COR-L47 (cell line): ENCODE measurements around the gene CTTNBP2NL.
A peak's percentile ranks its signal among the peaks of the same experiment; 100 is the strongest.

Experiments
- DNase-seq: peaks from one replicate; lab custom pipeline; 2025; lab: John Stamatoyannopoulos, UW

Gene CTTNBP2NL, protein sequence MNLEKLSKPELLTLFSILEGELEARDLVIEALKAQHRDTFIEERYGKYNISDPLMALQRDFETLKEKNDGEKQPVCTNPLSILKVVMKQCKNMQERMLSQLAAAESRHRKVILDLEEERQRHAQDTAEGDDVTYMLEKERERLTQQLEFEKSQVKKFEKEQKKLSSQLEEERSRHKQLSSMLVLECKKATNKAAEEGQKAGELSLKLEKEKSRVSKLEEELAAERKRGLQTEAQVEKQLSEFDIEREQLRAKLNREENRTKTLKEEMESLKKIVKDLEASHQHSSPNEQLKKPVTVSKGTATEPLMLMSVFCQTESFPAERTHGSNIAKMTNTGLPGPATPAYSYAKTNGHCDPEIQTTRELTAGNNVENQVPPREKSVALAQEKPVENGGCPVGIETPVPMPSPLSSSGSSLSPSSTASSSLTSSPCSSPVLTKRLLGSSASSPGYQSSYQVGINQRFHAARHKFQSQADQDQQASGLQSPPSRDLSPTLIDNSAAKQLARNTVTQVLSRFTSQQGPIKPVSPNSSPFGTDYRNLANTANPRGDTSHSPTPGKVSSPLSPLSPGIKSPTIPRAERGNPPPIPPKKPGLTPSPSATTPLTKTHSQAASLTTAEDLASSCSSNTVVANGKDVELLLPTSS

GRCh38 chr1:112395821-112396652, at the start of gene CTTNBP2NL:
Gene CTTNBP2NL, plus strand, starts transcription at chr1:112396214. Its CDS starts 19,952 bp downstream, at chr1:112416166.
- peak; percentile 97 for DNase-seq

DNA sequence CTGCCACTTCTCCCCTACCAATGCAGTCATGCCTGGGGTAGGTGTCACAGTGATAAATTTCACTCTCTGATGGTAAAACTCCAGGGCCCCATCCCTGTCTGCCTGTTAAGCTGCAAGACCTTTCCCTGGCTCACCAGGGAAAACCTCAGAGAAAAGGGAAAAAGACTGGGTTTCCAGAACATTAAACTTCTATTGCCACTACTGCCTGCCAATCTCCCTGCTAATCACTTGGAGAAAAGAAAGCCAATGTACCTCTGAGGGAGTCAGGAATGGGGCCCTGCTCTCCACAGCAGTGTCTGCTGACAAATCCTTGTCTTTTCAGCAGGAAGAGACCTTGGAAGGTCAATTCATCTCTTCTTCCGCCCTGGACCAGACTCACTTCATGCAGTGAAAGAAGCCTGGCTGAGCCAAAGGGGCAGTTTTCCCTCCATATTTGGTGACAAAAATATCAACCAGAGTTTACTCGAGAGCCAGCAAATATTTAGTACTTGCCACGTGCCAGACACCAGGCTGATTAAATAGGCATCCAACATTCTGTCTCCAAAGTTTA, 49.1 kb upstream of the CTTNBP2NL start:
- DNase-seq = no peak

DNA sequence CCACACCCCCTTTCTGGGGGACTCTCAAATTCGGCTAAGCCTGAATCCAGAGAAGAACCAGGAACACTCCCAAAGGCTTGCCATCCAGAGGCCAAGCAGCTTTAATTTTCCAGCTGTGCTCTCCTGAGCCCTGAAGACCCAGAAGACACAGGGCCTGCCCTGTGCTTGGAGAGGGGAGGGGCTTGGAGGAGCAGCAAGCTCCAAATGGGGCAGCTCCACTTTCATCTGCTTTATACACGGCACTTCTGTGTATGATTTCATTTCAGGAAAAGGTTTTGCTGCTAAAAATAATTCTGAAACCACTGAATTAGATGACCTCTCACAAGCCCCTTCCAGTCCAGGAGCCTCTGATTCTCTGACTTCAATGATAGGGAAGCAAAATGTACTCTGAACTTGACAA, 39.2 kb upstream of the CTTNBP2NL start:
- no peak for DNase-seq

DNA sequence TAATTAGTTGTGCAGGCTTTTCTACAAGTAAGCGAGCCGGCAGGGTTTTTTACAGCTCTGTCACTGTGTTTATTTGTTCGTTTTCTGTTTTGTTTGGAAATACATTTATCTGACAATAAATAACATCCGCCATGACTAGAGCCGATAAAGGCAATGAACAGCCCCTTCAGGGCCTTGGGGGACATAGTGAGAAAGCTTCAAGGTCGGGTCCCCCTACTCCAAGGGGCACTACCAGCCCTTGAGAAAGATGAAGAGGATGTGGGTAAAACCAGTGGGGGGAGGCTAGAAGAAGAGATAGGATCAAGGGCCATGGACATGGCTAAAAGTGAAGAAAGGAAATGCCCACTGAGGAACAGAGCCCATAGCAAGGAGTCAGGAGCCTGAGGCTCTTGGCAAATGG, 38.5 kb upstream of the CTTNBP2NL start:
- DNase-seq = no peak

GRCh38 chr1:112358061-112358770, 37.8 kb upstream of the CTTNBP2NL start:
- DNase-seq = no peak

- peak; percentile 18 for DNase-seq
Measured at GRCh38 chr1:112358798-112359408, 37.1 kb upstream of the CTTNBP2NL start.

DNA sequence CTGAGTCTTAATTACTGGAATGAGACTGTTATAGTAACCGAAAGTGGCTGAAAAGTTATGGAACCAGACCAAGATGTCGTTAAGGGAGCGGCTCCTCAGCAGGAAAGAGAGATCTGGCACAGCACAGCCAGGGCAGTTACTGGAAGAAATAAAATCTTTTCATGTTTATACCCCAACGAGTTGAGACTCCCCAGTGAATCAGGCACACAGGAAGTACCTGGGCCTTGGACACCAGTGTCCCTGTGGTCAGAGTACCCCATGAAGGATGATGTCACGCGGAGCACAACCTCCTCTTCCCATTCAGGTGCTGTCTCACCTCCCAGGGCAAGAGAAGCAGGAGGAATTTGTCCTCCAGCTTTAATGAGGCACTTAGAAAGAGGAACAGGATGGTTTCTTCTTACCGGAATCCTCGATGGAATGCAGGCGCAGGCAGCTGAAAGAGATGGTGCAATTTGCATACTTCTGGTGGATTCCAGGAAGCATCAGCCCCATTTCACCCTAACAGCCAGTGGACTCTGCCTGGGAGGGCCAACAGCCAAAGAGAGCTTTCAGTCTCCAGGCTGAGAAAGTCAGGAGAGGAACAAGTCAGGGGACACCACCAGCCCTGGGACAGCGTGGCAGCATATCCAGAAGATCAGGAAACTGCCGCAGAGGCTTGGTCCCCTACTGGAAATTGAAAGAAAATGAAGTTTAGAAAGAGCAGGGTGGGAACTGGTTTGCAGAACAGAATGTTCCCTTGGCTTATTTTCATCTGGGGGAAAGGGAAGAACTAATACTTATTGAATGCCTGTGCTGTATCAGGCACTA, 35.9 kb upstream of the CTTNBP2NL start:
- DNase-seq = no peak

DNA sequence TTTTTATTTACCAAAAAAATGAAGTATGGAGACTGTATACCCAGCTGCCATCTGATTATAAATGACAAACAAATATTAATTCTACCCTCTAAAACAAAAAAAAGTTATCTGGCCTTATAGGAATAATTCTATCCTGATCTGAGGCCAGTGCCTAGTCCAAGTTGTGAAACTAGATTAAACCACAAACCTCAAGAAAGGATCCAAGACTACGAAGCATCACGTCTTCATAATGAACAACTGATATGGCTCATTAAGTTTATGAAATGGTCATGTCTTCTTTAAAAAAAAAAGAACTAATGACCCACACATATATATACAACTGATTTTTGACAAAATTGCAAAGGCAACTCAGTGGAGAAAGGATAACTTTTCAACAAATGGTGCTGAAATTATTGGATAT, 32.4 kb upstream of the CTTNBP2NL start:
- no peak for DNase-seq

DNA sequence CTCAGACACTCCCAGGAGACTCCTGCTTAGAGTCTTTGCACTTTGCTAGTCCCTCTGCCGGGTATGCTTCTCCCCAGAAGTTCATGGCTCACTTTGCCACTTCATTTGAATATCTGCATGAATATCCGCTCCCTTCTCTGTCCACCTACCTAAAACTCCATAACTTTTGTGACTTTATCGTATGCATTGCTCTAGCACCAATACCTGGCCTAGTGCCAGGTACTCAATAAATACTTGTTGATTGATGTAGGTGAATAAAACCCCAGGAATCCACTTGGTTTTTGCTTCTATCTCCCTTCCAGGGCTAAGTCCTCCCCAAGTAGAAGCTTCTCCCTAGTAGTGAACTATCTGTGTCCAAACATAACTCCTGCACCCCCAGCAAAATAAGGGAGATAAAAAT, 27.8 kb upstream of the CTTNBP2NL start:
- no peak for DNase-seq

DNA sequence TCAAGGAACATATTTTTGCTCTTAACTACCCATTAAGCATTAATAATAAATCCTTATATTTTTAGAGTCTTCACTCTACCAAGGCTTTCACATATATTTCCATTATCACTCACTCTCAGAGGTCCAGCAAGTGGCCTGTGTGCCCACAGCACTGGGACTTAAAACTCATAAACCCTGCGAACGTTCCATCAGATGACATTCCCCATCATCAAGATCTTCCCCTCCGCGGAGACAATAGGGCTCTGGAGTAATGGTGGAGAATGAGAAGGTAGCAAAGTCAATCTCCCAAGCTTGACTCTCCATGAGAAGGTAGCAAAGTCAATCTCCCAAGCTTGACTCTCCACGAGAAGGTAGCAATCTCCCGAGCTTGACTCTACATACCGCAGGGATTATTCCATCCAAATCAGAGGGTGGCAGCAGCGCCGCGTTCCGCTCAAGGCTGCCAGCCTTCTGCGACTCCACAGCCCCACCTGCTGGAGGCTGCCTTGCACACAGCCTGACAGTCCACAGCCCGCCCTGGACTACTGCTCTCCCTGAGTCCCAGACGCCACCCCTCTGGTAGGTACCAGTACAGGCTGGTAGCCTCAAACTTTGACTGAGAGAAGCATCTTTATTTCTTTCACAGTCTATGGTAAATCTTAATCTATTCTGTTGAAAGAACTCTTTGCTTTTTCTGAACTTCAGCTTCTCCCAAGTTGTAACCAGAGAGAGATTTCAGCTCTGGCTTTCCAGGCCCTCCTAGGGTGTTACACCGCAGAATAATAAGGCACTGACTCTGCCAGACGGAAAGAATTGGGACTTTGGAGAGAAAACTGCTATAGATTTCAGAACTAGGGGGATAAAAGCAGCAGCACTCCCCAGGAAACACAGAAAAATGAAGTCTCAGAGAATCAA, 26.4 kb upstream of the CTTNBP2NL start:
- DNase-seq = peak; percentile 64

GRCh38 chr1:112370996-112371395, 25.0 kb upstream of the CTTNBP2NL start:
- no peak for DNase-seq

- DNase-seq = no peak
Measured at GRCh38 chr1:112371775-112372174, 24.2 kb upstream of the CTTNBP2NL start.

- DNase-seq = no peak
Measured at GRCh38 chr1:112373806-112374205, 22.2 kb upstream of the CTTNBP2NL start.

DNA sequence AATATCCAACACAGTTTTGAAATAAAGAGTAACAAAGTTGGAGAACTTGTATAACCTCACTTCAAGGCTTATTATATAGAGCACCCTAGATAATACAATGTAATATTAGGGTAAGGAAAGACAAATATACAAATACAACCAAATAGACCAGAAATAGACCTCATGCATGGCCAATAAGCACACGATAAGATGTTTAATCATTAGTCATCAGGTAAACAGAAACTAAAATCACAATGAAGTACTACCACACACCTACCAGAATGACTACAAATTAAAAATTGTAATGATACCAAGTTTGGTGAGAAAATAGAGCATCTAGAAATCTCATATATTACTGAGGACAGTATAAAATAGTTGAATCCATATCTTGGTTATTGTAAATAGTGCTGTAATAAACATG, 20.3 kb upstream of the CTTNBP2NL start:
- no peak for DNase-seq

GRCh38 chr1:112380356-112380755, 15.7 kb upstream of the CTTNBP2NL start:
- no peak for DNase-seq

DNA sequence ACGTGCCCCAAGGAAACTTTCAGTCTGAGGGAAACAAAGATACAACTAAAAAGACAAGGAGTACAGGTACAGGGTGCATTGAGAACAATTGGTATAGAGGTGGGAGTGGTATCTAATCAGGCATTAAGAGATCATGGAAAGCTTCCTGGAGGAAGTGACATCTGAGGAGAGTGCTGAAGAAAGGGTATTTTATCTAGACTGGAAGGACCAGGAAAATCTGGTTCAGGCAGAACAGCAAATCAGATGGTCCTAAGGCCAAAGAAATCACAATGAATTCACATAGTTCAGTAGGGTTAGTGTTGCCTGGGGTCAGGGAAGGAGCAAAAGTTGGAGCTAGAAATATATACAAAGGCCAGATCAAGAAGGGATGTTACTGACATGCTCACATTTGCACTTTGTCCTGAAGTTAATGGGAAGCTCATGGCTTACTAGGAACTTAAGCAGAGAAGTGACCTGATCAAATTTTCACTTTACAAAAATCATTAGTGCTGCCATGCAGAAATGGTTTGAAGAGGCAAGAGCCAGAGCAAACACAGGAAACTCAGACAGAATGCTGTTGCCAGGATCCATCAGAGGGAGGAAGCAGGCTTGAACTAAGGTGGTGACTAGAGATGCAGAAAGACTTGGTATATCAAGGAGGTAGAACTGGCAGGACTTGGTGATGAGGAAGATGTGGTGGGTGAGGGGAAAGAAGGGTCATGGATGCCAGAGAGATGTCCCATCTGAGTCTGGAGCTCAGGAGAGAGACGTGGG, 14.5 kb upstream of the CTTNBP2NL start:
- DNase-seq = no peak

DNA sequence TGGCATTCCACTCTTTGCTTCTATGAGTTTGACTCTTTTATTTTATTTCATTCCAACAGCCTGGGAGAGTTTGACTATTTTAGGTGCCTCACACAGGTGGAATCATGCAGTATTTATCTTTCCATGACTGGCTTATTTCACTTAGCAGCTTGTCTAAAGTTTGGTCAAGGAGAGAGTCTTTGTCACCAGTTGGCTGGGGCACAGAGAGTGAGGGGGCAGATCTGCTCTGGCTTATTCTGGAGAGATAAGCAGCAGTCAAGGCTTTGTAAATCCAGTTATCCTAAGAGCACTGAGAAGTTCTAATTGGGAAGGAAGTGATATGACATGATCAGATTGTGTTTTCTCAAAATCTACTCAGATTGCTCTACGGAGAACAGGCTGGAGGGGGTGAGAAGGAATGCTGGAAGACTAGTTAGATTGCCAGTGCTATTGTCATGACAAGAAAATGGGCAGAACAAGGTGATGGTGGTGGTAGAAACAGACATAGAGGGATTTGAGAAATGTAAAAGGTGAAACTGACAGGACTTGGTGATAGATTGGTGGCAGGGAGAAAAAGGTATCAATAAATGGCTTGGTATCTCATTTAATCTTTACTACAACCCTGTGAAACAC, 12.1 kb upstream of the CTTNBP2NL start:
- DNase-seq = no peak

- DNase-seq = no peak
Measured at GRCh38 chr1:112386024-112386723, 9.8 kb upstream of the CTTNBP2NL start.
